Medulla oblongata (tissue), 1 donor: ENCODE data around the gene CBR3.

Experiments
- DNase-seq: peaks from one replicate; pipeline ENCODE4 v3.0.0-alpha.2; 2015; ENCODE audit errors: extremely low spot score

The CBR3 gene

DNA sequence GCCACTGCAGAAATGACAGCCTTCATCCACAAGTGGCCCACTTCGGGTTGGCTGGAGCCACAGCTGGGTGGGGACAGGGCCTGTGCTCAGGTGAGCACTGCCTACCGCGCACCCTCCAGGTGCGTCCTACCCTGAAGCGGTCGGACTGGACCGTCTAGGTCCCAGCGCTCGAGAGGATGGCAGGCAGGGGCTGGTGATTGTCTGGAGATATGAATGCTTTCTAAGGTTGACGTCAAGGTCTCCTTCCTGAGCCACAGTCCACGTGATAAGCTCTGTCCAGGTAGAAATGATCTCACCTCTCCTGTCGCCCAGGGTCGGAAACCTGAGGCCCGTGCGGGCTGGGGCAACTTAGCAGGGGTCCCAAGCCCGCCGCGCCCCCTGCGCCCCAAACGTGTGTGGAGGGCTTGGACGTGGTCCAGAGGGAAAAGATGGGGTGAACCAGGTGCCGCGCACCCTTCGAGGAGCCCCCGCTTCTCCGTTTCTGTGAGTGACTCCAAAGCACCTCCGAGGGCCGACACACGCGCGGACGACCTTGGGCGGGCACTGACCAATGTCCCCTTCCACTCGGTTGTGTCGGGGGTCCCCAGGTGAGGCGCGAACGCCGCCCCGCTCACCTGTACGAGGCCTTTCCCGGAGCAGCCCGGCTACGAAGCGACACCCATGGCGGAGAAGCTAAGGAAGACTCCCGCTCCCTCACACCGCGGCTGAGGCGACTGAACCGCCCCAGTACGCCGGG is 20.9 kb downstream of the CBR3 start:
- no peak for DNase-seq

DNA sequence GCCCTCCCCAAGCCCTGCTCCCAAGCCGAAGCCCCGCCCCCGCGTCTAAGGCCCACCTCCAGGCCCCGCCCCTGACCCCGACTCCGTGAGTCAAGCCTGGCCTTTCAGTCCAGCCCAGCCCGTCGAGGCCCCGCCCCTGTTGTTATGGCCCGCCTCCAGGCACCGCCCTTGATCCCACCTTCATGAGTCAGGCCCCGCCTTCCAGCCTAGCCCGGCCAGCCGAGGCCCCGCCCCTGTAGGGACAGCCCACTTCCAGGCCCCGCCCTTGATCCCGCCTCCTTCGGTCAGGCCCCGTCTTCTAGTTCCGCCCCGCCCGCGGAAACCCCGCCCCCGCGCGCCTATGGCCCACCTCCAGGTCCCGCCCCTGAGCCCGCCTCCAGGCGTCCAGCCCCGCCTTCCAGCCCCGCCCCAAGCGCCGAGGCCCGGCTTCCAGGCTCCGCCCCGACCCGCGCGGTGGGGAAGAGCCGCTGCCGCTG is 21.5 kb downstream of the CBR3 start:
- DNase-seq: peak; percentile 99

DNA sequence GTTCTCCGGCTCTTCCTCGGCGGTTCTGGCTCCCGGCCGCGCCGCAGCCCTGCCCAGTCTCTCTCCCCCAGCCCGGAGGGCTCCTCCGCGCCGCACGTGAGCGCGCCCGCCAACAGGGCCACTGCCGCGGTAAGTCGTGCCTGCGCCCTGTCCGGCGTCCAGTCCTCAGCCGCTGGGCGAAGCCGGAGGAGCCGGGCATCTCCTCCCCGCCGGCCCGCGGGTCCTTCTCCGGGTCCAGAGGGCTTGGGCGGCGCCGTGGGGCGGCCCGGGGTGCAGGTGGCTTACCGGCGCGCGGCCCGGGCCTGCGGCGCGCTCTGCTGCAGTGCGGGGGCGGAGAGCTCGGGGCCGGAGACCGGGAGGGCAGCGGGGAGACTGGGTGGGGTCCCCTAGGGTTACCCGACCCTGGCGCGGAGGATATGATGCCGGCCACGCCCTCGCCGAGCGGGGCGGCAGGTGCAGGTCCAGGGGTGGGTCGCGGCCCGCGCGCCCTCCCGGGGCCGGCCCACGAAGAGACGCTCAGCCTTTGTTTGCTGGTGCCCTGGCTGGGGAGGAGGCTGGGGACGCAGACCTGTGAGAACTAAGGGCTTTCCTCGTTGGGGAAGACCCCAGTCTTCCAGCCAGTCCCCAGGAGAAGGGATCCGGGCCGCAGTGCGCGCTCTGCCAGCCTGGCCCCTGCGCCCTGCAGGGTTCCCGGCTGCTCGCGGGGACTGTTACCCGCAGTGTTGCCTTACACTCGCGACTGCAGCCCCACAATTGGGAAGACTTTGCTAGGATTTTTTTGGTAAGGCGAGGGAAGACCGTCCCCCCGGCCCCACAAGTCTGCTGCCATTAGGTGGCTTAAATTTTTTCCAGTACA is 22.2 kb downstream of the CBR3 start, which contains the start of gene DOP1B:
Gene DOP1B, plus strand, starts transcription at position 10 of the 856 bp plus-strand sequence. CDS start 7,910 bp downstream, outside the sequence.
- no peak for DNase-seq

DNA sequence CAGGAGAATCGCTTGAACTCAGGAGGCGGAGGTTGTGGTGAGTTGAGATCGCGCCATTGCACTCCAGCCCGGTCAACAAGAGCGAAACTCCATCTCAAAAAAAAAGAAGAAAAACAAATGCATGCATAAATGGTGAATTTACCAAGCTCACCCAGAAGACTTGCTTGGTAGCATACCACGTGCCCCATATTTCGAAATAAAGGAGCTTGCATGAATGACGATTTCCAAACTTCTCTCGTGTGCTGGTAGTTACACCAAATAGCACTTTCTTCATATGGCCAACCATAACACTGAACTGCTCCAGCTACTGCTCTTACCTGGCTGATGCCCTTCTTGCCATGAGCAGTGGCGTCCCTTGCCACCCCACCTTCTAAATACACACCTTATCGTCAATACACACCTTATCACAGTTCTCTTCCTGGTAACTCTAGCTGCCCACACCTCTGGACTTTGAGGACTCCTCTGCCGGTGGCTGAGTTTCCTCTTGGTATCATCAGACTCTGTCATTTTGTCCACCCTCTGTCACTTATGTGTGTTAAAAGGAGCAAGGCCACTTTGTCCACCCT is 24.6 kb downstream of the CBR3 start:
- DNase-seq: no peak

DNA sequence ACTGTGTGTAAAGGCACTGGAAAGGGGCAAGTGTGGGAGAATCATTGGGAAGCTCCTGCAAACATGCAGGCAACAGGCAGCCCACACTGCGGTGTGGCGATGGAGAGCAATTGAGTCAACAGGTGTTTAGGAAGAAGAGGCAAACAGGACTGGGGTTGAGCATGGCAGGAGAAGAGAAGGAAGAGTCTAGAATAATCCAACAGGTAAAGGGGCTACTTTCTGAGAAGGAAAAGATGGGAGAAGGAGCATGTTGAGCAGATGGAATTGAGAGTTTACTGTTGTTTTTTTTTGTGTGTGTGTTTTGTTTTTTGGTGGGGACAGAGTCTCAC is 25.9 kb downstream of the CBR3 start:
- DNase-seq: no peak

DNA sequence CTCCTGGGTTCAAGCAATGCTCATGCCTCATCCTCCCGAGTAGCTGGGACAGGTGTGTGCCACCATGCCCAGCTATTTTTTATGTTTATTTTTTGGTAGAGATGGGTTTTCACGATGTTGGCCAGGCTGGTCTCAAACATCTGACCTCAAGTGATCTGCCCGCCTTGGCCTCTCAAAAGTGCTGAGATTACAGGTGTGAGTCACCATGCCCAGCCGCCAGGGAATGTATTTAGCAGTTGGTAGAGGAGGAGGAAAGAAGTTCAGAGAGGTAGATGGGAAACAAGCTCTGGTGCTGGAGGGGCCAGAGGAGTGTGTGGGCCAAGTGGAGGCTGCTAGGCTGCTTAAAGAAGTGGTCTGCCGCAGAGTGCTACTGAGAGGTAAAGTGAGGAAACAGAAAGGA is 27.8 kb downstream of the CBR3 start:
- DNase-seq: no peak

DNA sequence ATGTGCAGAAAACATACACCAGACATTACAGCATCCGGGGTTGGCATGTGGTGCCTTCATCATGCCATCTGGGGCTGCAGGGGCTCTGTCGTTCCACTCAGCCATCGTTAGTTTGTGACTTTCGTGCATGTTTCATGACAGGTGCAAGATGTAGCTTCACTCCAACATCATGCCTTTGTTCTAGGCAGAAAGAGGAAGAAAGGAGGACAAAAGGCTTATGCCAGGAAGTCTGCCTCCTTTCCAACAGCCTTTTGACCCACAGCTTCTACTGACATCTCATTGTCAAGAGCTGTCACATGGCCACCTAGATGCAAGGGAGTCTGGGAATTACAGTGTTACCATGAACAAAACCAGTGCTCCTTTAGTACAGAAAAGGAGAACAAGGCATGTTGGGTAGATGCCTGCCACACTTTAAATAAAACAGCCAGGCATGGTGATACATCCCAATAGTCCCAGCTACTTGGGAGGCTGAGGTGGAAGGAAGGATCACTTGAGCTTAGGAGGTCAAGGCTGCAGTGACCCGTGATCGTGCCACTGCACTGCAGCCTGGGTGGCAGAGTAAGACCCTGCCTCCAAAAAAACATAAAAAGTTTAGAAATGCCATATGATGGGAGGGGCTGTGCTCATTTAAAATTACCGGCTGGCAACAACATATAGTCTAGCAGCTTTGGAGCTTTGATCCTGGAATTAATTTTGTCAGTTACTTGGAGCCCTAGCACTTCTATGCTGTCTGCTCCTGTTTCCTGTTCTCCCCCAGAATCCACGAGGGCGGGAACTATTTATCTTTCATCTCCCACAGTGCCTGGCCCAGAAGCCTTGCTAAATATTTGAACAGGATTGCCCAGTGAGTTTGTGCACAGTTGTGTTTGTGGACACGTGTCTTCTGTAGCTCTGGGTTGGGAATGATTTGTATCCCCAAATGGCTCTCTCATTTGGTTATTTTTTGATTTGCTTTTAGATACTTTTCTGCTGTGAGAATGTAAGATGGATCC is 29.2 kb downstream of the CBR3 start:
- peak; percentile 25 for DNase-seq

DNA sequence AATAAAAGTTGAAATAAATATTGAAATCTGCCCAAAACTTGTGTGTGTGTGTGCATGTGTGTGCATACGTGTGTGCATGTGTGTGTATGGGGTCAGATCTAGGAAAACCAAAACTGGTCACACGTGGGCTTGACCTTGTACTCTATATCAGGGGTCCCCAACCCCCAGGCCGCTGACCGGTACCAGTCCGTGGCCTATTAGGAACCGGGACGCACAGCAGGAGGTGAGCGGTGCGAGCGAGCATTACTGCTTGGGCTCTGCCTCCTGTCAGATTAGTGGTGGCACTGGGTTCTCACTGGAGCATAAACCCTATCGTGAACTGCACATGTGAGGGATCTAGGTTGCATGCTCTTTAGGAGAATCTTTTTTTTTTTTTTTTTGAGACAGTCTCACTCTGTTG is 30.5 kb downstream of the CBR3 start:
- DNase-seq: no peak

DNA sequence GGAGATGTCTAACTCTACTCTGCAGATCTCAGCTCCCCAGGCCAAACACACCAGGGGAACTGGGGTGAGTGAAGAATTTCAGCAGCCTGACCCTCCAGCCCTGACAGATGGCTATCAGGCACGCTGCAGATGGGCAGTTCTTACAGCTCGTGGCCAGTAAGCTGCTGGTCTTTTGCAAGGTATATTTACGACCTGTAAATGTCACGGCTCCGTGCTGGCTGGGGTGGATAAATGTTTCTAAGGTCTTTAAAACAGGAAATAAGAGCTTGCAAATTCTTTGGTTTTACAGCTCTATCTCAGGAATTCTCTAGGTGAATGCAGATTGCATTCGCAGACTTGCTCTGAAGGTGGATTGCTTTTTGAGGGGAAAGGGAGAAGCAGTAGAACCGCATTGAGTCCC is 31.8 kb downstream of the CBR3 start:
- no peak for DNase-seq

DNA sequence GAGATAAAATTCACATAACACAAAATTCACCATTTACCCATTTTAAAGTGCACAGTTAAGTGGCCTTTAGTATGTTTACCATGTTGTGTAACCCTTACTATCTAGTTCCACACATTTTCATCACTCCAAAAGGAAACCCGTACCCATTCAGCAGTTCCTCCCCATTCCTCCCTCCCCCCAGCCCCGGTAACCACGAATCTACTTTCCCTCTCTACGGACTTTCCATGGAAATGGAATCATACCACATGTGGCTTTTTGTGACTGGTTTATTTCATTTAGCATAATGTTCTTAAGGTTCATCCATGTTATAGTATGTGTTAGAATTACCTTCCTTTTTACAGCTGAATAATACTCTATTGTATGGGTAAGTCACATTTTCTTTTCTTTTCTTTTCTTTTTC is 32.7 kb downstream of the CBR3 start:
- DNase-seq: no peak

DNA sequence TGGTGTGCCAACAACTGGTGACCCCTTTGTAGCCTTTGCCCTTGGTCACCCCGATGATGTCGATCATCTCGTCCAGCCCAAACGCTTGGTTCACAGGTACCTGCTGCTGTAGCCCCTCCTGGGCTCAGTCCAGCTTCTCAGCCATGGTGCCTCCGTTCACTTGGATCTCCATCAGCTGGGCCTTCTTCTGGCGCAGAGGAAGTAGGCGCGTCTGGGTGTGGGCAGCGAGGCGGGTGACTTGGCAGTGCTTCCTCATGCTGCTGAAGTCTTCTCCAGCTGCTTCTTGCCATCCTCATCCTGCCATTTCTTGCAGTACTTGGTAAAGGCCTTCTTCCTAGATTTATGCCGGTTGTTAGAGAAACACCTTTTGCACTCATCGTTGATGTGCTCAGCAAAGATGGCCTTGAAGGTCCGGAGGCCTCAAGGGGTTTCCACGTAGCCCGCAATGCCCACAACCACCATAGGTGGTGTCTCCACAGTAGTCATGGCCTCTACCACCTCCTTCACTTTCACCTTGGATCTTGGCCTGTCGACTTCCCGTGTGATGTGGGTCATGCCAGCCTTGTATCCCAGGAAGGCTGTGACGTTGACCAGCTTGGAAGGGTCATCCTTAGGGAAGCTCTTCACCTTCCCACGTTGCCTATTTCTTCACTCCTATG is 34.7 kb downstream of the CBR3 start:
- peak; percentile 32 for DNase-seq

DNA sequence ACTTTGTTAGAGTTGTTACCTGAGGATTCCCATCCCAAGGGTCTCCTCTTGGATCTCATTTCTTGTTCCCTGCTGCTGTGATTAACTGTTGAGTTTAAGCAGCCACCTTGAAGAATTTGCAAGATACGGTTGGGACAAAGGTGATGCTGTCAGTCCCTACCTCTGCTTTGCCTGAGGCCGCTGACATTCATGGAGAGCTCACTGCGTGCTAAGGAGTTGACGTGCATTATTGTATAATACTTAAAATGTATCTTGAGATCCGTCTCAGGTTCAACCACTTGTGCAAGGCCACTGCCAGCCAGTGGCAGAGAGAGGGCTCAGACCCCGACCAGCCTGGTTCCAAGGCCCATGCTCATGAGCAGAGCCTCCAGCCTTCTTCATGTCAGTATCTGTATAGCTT is 35.9 kb downstream of the CBR3 start:
- no peak for DNase-seq

DNA sequence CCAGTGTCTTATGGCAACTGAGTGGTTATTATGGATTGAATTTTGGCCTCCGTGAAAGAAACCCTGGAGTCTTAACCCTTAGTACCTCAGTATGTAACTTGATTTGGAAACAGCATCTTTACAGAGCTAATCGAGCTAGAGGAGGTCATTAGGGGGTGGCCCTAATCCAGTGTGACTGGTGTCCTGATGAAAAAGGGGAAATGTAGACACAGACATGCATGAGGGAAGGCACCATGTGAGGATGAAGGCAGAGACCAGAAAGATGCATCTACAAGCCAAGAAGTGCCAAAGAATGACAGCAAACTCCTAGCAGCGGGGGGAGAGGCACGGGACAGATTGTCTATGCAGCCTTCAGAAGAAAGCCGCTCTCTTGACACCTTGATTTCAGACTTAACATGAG is 36.5 kb downstream of the CBR3 start:
- peak; percentile 26 for DNase-seq

DNA sequence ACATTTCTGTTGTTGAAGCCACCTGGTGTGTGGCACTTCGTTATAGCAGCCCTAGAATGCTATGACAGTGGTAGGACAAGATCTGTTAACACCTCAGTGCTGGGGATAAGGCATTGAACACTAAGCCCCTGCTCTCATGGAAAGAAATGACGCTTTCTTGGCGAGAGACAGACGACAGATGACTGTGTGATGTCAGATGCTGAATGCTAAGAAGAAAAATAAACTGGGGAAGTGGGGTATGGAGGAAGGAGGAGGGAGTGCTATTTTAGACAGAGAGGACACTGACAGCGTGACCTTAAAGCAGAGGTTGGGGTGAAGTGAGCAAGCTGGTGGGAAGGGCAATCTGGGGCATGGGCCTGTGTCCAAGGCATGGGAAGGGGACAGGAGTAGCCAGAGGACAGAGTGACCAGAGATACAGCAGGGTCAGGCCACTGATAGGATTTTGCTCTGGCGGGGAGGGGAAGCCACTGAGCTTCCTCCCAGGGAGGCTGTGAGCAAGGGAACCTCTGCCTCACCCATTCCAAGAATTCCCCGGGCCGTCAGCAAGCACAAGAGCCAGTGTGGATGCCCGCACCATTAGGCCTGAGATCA is 37.0 kb downstream of the CBR3 start:
- DNase-seq: peak; percentile 59

DNA sequence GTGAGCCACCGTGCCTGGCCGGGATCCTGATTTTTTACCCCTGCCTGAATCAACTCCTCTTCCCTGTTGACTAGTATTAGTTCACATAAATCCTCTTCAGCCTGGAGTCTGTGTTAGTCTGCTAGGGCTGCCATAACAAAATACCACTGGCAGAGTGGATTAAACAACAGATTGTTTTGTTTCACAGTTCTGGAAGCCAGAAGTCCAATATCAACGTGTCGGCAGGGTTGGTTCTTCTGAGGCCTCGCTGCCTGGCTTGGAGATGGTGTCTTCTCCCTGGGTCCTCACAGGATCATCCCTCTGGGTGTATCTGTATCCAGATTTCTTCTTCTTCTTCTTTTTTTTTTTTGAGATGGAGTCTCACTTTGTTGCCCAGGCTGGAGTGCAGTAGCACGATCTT is 39.9 kb downstream of the CBR3 start:
- DNase-seq: no peak

DNA sequence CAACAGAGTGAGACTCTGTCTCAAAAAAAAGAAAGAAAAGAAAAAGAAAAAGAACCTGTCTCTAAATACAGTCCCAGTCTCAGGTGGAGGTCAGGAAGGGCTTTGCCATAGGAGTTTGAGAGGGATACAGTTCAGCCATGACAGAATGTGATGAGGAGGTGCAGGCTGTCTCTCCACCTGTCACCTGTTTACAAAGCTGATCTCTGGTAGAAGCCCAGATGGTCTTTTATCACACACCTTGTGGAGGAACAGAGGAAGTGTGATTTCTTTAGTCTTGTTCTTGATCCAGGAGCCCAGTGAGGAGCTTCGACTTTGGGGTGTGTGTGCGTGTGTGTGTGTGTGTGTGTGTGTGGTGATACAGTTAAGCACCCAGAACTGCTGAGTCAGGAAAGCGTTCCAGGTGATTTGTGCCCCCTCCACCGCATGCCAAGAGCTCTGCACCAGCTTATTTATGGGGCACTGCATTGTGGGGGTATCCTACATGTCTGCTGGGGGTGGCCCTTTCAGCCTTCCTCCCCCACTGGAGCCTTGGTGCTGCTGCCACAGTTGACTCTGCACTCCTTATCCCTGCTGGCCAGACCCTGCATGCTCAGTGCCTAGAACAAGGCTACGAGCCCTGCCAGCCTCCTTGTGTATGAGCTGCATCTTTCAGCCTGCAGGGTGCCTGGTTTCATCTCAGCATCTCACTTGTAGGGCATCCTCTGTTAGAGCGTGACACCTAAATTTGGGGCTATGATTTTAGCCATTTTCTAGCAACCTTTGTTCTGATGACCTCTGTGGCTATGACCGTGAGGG is 41.1 kb downstream of the CBR3 start:
- DNase-seq: no peak

DNA sequence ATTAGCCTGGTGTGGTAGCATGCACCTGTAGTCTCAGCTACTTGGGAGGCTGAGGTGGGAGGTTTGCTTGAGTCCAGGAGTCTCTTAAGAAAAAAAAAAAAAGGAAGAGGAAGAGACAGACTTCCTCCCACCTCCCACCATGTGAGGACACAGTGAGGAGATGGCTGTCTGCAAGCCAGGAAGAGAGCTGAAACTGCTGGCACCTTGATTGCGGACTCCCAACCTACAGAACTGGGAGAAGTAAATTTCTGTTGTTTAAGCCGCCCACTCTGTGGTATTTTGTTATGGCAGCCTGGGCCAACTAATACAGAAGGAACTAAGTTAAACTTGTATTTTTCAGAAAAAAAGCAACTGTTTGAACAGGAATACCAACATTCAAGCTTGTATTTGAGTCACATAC is 43.5 kb downstream of the CBR3 start:
- no peak for DNase-seq

DNA sequence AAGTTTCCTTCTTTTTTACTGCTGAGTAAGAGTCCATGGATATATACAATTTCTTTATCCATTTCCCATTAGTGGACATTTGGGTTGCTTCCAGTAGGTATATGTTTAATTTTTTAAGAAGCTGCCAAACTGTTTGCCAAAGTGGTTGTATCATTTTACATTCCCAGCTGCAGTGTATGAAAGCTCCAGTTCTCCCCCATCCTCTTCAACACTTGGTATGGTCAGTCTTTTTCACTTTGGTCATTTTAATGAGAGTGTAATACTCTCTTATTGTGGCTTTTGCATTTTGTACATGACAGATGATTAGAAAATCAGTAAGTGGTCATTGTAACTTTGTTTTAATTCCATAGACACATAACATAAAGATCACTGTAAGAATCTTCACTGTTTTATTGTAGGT is 44.3 kb downstream of the CBR3 start:
- DNase-seq: no peak

DNA sequence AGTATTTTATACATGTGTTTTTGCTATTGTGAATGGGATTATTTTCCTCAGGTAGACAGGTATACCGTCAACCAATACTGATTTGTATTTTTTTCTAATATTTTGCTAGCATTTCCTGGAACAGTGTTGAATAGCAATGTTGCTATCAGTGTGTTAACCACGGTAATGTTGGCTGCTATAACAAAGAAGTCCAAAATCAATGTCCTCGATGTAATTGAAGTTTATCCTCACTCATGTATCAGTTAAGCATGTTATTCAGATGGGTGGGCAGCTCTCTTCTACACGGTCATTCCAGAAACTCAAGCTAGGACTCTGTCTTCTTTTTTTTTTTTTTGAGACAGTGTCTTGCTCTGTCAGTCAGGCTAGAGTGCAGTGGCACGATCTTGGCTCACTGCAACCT is 46.1 kb downstream of the CBR3 start:
- no peak for DNase-seq
